Keratinocyte (primary cell): ENCODE measurements around the gene RELL1. TPM values are rescaled to one million over a fixed set of nuclear protein-coding genes. Genes with fewer than 3 reads are reported as not detected.

Experiments used
- DNase-seq: peaks from one replicate; pipeline ENCODE4 v3.0.0-alpha.2; 2011; ENCODE audit warnings: low read depth, missing footprints, low spot score
- FAIRE-seq: peaks from 2 replicates; lab custom pipeline; 2011; peaks lifted over from hg19 to GRCh38; lab: Jason Lieb, UNC
- H2AFZ ChIP-seq: 2 replicates; pipeline ENCODE4 v1.6.0; 2012; ENCODE audit warnings: low read length, control low read depth, inconsistent platforms; ENCODE audit not compliant: control insufficient read depth
- H3K27ac ChIP-seq: 2 replicates; pipeline ENCODE4 v1.5.1; 2011; ENCODE audit warnings: low read length; ENCODE audit not compliant: control insufficient read depth, insufficient read depth
- H3K27me3 ChIP-seq: 3 replicates; pipeline ENCODE4 v1.6.0; 2011; ENCODE audit warnings: low read length; ENCODE audit not compliant: control insufficient read depth, insufficient read depth; ENCODE audit errors: extremely low read depth
- H3K36me3 ChIP-seq, 2 experiments: 2 replicates in 1 of 2; 3 replicates in 1 of 2; pipeline ENCODE4 v1.5.1; 2011; ENCODE audit warnings: low read length in 2 of 2, mild to moderate bottlenecking in 1 of 2; ENCODE audit not compliant: control insufficient read depth in 2 of 2, insufficient read depth in 2 of 2; ENCODE audit errors: extremely low read depth in 1 of 2
- H3K4me1 ChIP-seq: 3 replicates; pipeline ENCODE4 v1.5.1; 2011; ENCODE audit warnings: low read length; ENCODE audit not compliant: control insufficient read depth, insufficient read depth; ENCODE audit errors: extremely low read depth
- H3K4me2 ChIP-seq: 3 replicates; pipeline ENCODE4 v1.6.0; 2011; ENCODE audit warnings: low read depth, low read length; ENCODE audit not compliant: control insufficient read depth, insufficient read depth; ENCODE audit errors: extremely low read depth
- H3K4me3 ChIP-seq, 3 experiments: fragments of 200-600 bp in 1 of 3; sonication (generic) in 1 of 3; 2 replicates in 2 of 3; 3 replicates in 1 of 3; pipeline ENCODE4 v1.5.1; 2011 to 2016; ENCODE audit warnings: low read length in 3 of 3, mild to moderate bottlenecking in 3 of 3, control low read depth in 2 of 3, inconsistent platforms in 1 of 3, low read depth in 1 of 3, mixed read lengths in 1 of 3, mixed run types in 1 of 3, moderate library complexity in 1 of 3; ENCODE audit not compliant: control insufficient read depth in 2 of 3, insufficient read depth in 2 of 3; ENCODE audit errors: extremely low read depth in 1 of 3
- H3K79me2 ChIP-seq: 2 replicates; pipeline ENCODE4 v1.6.0; 2012; ENCODE audit warnings: low read length; ENCODE audit not compliant: control insufficient read depth, insufficient read depth
- H3K9ac ChIP-seq: 3 replicates; pipeline ENCODE4 v1.6.0; 2011; ENCODE audit warnings: low read length; ENCODE audit not compliant: control insufficient read depth, insufficient read depth; ENCODE audit errors: extremely low read depth
- H3K9me1 ChIP-seq: 3 replicates; pipeline ENCODE4 v1.6.0; 2011; ENCODE audit warnings: low read length; ENCODE audit not compliant: control insufficient read depth, insufficient read depth; ENCODE audit errors: extremely low read depth
- H3K9me3 ChIP-seq: 2 replicates; pipeline ENCODE4 v1.5.1; 2012; ENCODE audit warnings: low read depth, low read length; ENCODE audit not compliant: control insufficient read depth
- H4K20me1 ChIP-seq: 3 replicates; pipeline ENCODE4 v1.6.0; 2011; ENCODE audit warnings: low read length; ENCODE audit not compliant: control insufficient read depth, insufficient read depth; ENCODE audit errors: extremely low read depth
- EZH2 ChIP-seq: IDR thresholded peaks from one replicate; pipeline ENCODE4 v1.6.1; 2012; ENCODE audit warnings: inconsistent platforms, mild to moderate bottlenecking, low read length, moderate library complexity
- dilution Hi-C: fragments of 300-500 bp; cut with MboI; formaldehyde crosslinking; loops from one replicate; pipeline ENCODE4 v1.7.0; 2020; ENCODE audit warnings: low sequenced_read_pairs; ENCODE audit not compliant: extremely low pct_ligation_motif_present
- polyA plus RNA-seq, 5 experiments: library from polyadenylated mRNA; depleted of rRNA in 3 of 5; stranded (reverse) in 3 of 5; stranded (forward) in 1 of 5; unstranded in 1 of 5; fragments of >200 nt; gene quantifications; 1 replicate in 1 of 5; 2 replicates in 3 of 5; 3 replicates in 1 of 5; pipeline versions ENCODE4 v1.2.1 to v1.2.3, GENCODE V29; 2011 to 2012; ENCODE audit warnings: missing spikeins in 2 of 5, low read depth in 1 of 5, low replicate concordance in 1 of 5
- TF ChIP-seq, protein P1 (sequence below), 3 experiments: IDR thresholded peaks in 1 of 3; conservative IDR thresholded peaks in 1 of 3; optimal IDR thresholded peaks in 1 of 3; 2 replicates in 2 of 3; 3 replicates in 1 of 3; pipeline versions ENCODE3 to v1.5.1; 2011; ENCODE audit warnings: low read length in 3 of 3, mild to moderate bottlenecking in 3 of 3, moderate library complexity in 2 of 3, control low read depth in 1 of 3, inconsistent platforms in 1 of 3; ENCODE audit not compliant: insufficient read depth in 2 of 3; ENCODE audit errors: extremely low read depth in 1 of 3

RELL1 gene
- polyA plus RNA-seq, 1 donor (not counting 4 experiments of a cell fraction or from before 2014, with no cell fraction given), result 9.3 TPM

DNA sequence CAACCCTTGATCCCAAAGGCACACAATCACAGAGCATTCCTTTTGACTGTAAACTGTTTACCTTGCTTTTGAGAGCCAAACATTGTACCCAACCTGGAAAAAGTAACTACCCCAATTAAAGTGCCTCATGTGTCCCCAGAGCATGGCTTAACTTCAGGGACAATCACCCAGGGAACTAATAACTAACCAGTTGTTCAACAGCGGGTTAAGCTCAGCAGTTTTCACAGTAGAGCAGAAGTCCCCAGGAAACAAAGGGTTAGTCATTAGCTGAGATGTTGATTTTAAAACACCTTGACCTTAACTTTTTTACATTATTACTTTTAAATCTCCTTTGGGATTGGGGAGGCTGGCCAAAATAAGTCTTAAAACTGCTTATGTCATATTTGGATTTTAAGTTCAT lies 94.8 kb downstream of the RELL1 start:
- Histone ChIP-seq H3K4me2 (no peak overlapping the region), H3K79me2 (no peaks in the 10 kb centered on the region), H2AFZ (no peak overlapping the region), H3K27ac (no peak overlapping the region), H3K36me3 (no peaks in the 10 kb centered on the region), H3K9ac (no peak overlapping the region), H3K9me3 (no peaks in the 10 kb centered on the region), H3K9me1 (no peaks in the 10 kb centered on the region), H3K27me3 (no peaks in the 10 kb centered on the region), H3K4me1 (no peaks in the 10 kb centered on the region), H4K20me1 (no peaks in the 10 kb centered on the region), H3K4me3 (no peak overlapping the region)
- no peak for FAIRE-seq
- TF ChIP-seq, protein P1, sequence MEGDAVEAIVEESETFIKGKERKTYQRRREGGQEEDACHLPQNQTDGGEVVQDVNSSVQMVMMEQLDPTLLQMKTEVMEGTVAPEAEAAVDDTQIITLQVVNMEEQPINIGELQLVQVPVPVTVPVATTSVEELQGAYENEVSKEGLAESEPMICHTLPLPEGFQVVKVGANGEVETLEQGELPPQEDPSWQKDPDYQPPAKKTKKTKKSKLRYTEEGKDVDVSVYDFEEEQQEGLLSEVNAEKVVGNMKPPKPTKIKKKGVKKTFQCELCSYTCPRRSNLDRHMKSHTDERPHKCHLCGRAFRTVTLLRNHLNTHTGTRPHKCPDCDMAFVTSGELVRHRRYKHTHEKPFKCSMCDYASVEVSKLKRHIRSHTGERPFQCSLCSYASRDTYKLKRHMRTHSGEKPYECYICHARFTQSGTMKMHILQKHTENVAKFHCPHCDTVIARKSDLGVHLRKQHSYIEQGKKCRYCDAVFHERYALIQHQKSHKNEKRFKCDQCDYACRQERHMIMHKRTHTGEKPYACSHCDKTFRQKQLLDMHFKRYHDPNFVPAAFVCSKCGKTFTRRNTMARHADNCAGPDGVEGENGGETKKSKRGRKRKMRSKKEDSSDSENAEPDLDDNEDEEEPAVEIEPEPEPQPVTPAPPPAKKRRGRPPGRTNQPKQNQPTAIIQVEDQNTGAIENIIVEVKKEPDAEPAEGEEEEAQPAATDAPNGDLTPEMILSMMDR (optimal IDR thresholded peaks at IDR 0.05 in 1 of 3, IDR thresholded peaks at IDR 0.05 in 1 of 3, conservative IDR thresholded peaks at IDR 0.05 in 1 of 3; ENCODE audit: extremely low read depth in 1 of 3, insufficient read depth in 2 of 3, low read length in 3 of 3), result no peak
- TF ChIP-seq EZH2, result no peak
- dilution Hi-C loops, result no loop called here
- DNase-seq, result no peak

DNA sequence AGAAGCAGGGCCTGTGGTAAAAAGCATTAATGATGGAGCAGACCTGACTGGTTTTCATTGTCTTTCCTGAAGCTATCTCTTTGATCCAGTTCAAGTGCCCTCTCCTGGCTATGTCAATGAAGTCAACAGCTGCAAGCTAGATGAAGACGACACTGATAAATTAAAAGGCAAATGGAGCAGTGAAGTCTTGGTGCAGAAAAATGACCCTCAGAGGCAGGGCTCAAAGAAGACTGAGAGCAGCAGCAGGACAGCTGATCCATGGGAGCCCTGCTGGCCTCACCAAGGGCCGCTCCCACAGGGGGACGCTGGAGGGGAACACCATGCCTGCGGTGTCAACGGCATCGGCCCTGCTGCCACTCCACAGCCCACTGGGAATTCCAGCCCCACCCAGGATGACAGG lies 96.2 kb downstream of the RELL1 start:
- Histone ChIP-seq H4K20me1 (no peaks in the 10 kb centered on the region), H3K9me1 (no peaks in the 10 kb centered on the region), H3K27me3 (no peaks in the 10 kb centered on the region), H3K36me3 (no peaks in the 10 kb centered on the region), H3K79me2 (no peaks in the 10 kb centered on the region), H3K9me3 (no peaks in the 10 kb centered on the region), H3K4me2 (no peak overlapping the region), H3K27ac (no peak overlapping the region), H2AFZ (no peak overlapping the region), H3K4me1 (no peaks in the 10 kb centered on the region), H3K4me3 (no peak overlapping the region), H3K9ac (no peak overlapping the region)
- dilution Hi-C loops, result no loop called here
- TF ChIP-seq EZH2, result no peak
- TF ChIP-seq, protein P1 (optimal IDR thresholded peaks at IDR 0.05 in 1 of 3, IDR thresholded peaks at IDR 0.05 in 1 of 3, conservative IDR thresholded peaks at IDR 0.05 in 1 of 3; ENCODE audit: extremely low read depth in 1 of 3, insufficient read depth in 2 of 3, low read length in 3 of 3), result no peak
- DNase-seq, result no peak
- no peak for FAIRE-seq
